HG03103 (cell line): ENCODE measurements around the gene DUSP7.

Experiments
- ATAC-seq: cut with Tn5 transposase; IDR thresholded peaks from one replicate; pipeline ENCODE4 v1.9.1; 2021; ENCODE audit warnings: low read depth; ENCODE audit not compliant: unreplicated experiment

DUSP7 gene

DNA sequence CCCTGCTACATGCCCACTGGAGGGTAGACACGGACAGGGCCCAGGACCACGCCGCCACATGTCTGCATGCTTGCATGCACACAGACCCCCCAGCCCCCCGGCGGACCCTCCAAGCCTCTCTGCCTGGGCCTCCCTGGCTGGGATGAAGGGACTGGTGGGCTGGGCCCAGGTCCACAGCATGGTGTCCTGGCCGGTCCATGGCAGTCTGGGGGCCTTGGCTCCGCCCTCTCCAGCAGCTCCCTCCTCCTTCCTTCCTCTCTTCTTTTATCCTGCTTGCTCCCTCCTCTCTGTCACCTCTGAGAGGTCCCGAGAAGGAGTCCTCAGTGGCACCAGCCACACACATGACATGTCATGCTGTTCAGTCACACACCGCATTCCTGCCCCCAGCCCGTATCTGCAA lies 24.5 kb downstream of the DUSP7 start:
- ATAC-seq: no peak

DNA sequence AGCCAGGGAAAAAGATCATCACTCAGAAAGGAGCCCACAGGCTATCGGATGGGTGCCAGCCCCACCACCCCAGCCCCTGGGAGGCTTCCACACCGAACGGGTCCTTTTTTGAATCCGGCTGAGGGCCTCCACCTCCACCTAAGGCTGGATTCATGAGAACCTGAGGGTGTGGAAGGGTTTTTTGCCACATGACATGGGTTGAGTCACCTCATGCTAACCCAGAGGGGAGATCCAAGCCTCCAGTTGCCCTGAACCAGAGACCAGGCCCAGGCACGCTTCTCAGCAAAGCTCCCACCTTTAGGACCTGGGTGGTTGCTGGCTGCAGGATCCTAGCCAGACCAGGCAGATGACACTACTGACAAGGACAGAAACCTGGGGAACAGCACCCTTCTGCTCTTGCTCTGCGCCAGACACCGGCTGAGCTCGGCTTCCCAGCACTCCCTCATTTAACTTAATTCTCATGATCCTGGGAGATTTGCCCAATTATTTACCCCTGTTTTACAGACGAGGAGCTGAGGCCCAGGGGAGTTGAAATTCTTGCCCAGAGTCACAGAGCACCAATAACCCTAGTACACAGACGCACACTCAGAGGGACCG lies 25.6 kb downstream of the DUSP7 start:
- no peak for ATAC-seq

DNA sequence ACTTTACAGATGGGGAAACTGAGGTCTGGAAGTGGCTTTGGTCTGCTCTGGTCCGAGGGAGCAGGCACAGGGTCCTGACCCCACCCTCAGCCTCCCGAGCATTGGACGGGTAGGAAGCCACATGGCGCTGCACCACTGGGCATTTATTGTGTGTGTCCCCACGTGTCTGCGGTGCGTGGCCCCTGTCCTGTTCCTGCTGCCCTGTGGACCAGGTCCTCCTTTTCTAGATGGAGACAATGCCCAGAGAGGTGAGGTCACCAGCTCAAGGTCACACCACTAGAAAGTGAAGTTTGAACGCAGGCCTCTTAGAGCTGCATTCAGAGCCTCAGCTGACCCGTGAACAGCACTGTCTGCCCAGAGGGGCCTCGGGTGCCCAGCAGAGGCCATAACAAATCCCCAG lies 26.8 kb downstream of the DUSP7 start:
- ATAC-seq: no peak

DNA sequence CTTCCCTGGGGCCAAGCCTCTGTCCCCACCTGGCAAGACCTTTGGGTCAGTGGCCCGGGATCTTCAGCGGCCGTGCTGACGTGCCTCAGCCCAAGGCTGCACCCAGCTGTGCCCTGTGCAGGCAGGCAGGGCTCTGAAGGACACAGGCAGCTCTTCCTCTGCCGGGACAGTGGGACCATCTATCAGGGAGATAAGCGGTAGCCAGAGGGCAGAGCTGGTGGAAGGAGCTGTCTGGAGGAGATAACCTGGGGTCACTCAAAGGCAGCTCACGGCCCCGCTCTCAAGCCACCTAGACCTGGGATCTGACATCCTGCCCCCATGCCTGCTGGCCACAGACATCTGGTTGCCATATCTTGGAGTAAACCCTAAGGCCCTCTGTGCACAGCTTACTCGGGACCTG lies 27.3 kb downstream of the DUSP7 start:
- no peak for ATAC-seq

DNA sequence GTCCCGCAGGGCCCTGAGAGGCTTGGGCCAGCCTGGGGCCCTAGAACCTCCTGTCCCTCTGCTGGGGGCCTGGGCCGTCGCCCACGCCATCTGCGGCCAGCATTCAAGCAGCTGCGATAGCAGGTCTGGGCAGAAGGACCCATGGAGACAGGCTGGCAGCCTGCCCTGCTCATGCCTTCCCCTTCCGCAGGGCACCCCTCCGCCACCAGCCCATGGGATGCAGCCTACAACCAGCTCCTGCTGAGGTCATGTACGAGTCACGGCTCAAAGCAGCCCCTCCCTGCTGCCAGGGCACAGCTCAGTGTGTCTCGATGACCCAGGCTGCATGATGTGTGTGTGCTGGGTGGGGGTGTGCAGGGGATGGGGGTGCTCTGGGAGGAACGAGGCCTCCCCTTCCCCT lies 27.8 kb downstream of the DUSP7 start:
- no peak for ATAC-seq

DNA sequence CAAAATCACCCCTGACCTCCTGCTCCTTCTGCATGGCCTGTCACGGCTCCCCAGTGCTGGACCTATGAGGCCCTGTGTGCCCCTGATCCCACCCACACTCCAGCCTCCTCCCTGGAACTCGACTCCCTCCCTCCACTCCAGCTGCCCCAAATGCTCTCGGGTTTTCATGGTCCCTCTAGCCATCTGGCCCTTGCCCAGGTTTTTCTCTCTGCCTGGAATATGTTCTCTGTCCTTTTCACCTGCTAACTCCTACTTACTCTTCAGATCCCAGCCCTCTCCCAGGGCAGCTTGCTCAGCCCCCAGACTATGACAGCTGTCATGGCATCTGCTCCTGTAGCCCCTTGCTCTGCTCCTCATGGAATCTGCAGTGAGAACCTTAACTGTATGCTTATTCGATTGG lies 30.3 kb downstream of the DUSP7 start:
- no peak for ATAC-seq

DNA sequence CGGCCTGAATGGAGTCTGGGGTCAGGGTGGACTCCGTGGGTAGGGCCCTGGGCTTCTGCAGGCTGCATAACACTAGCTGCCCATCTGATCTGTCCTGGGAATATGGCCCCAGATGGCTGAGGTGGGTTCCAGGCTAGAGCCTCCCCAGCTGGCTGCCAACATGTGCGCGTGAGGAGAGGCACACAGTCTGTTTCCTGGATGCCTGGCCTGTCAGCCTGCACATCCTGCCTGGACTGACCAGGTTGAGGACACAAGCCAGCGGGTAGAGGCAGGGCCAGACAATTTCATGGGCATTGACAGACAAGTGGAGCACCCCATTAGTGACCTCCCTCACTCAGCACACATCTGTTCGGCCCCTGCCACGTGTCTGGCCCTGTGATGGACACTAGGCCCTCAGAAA lies 30.9 kb downstream of the DUSP7 start:
- ATAC-seq: no peak

- no peak for ATAC-seq
These were observed 31.5 kb downstream of the DUSP7 start for GRCh38 chr3:52024765-52025452.

DNA sequence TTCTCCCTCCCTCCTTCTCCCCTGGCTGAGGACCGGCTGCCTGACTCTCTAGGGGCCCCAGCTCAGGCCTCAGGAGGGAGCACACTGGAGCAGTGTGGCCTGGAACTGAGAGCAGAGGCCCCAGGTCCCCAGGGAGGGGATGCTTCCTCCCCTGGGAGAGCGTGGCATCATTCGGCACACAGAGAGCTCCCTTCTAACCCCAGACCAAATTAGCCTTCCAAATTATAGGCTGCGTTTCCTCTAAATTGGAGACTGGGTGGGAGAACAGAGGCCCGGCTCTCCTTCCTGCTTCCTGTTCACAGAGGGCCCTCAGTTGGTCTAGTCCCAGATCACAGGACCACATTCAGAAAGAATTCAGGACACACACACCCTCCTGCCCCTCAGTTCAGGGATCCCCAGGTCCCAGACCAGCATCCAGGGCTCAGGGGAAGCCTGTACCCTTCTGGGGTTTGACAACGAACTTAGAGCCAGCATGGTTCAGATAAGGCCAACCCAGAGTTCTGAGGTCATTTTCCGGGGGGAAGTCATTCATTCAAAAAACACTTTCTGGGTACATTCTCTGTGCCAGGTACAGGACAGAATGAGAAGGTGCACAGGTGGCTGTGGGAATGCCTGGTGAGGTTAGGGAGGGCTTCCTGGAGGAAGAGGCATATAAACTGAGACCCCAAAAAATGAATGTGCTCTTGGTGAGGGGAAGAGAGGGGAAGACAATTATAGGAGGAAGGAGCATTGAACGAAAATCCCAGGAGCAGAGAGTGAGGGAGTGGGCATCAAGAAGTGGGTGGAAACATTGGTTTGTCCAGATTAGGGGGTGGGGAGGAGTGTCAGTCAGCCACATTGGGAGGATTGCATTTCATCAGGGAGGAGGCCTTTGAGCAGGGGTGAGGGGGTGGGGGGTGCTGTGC lies 32.3 kb downstream of the DUSP7 start:
- ATAC-seq: no peak

DNA sequence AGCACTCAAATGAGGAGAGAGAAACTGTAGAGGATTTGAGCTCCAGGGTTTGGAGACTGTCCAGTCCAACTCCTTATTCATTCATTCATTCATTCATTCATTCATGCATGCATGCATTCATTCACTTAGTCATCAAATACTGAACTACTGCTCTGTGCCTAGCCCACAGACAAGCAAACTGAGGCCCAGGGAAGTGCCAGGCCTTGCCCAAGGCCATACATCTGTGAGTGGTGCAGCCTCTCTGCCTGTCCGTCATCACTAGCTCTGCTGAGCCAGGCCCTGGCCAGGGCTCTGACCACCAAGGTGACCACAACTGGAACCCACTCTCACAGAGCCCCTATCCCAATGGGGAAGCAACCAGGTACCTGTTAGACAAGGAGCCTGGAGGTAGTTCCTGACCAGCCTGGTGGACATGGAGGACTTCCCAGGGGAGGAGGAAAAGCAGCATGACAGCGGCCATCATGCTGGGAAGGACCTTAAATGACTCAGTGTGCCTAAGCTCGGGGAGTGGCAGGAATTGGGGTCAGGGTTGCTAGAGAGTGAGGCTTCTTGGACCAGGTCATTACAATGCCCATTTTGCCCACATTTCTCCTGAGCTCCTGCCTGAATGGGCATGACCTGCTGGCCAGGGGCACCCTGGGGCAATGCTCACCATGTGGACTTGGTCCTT lies 33.1 kb downstream of the DUSP7 start:
- ATAC-seq: no peak

GRCh38 chr3:52022323-52023100 lies 33.9 kb downstream of the DUSP7 start:
- no peak for ATAC-seq

- ATAC-seq: no peak
These were observed 34.7 kb downstream of the DUSP7 start for GRCh38 chr3:52021489-52022268.

- no peak for ATAC-seq
These were observed 35.6 kb downstream of the DUSP7 start for GRCh38 chr3:52020796-52021195.

GRCh38 chr3:52019352-52020080 lies 36.9 kb downstream of the DUSP7 start:
- no peak for ATAC-seq

DNA sequence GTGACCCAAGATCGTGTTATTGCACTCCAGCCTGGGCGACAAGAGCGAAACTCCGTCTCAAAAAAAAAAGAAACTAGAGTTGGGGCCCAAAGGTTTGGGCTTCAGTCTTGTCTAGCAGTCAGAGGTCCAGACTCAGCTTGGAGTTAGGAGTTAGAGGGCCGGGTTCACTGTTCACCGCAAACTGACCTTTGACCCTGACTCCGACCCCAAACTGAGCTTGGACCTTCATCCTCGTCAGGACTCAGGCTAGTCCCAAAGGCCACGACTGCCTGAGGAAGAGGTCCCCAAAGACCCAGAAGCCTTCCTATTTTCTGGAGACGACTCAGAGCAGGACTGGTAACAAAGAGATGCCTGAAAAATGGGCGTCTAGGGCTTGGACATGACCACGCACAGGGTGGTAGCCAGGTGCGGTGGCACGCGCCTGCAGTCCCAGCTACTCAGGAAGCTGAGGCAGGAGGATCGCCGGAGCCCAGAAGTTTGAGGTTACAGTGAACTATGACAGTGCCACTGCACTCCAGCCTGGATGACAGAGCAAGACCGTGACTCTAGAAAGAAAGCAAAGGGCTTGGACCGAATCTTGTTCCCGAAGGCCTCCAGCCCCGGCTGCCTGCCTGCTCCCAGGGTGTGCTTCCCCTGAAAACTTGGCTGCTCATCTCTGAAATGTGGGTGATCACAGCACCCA lies 37.9 kb downstream of the DUSP7 start:
- no peak for ATAC-seq

- no peak for ATAC-seq
These were observed 38.8 kb downstream of the DUSP7 start for GRCh38 chr3:52017586-52017985.

DNA sequence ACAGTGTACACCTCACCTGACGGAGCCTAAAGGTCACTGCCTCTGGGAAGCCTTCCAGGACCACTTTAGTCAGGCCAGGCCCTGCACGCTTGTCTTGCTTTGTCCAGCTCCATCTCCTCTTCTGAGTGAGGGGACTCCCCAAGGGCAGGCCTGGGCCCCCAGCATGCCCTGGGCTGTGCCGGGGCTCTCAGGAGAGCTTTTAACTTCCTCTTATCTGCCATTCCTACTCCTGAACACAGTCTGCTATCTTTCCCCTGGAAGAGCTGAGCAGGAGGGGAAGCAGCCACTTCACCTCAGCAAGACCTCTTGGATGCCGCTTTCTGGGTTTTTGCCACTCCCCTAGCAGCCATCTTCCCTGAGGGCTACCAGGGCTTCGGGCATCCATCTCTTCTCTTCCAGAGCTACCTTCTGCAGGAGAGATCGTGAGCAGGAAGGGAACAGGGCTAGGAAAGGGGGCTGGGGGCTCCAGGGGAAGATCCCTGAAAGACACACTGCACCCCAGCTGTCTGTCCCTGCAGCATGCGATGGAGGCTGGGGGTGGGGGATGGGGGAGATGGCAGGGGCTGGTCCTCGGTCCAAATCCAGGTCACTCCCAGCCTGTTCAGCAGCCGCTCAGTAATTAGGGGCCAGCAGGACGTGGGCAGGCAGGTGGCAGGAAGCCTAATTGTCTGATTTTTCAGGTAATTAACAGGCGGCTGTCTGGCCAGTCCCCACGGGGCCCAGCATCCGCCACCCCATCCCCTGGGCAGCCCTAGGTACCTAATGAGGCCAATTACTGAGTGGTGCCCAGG lies 40.7 kb downstream of the DUSP7 start:
- no peak for ATAC-seq

GRCh38 chr3:52014613-52015012 lies 41.8 kb downstream of the DUSP7 start:
- ATAC-seq: no peak
